IMR-90 (cell line): Measurements from ENCODE around the gene ASH1L. TPM values are rescaled to one million over a fixed set of nuclear protein-coding genes. Genes with fewer than 3 reads are reported as not detected.

Experiments used
- ATAC-seq: fragments of 200-7000 bp; cut with Tn5 transposase; 2 replicates; pipeline ENCODE4 v1.9.1; 2020; ENCODE audit warnings: low read depth, mild to moderate bottlenecking, moderate library complexity
- BruUV-seq: library from RNA; stranded (reverse); fragments of 400-500 nt; replicated peaks from 2 replicates; lab custom pipeline; 2021; lab: Mats Ljungman, UMichigan
- CTCF ChIA-PET: fragments of 300-600 bp; formaldehyde crosslinking; extraction: SDS; loops from one replicate; lab custom pipeline; 2021; ENCODE audit warnings: antibody characterized with exemption; lab: Yijun Ruan, JAX
- POLR2A ChIA-PET: fragments of 300-600 bp; sonication (Branson Sonifier 250); formaldehyde crosslinking; loops from one replicate; lab custom pipeline; 2022; ENCODE audit warnings: antibody characterized with exemption; ENCODE audit not compliant: unreplicated experiment; lab: Charles Lee
- DNase-seq: peaks from one replicate; pipeline ENCODE4 v3.0.0; 2013
- H2AFZ ChIP-seq: replicated peaks from 2 replicates; pipeline ENCODE3; 2013; ENCODE audit warnings: low read length, mild to moderate bottlenecking; ENCODE audit not compliant: poor library complexity
- H2AK5ac ChIP-seq: 2 replicates; pipeline ENCODE4 v1.6.1; 2013; ENCODE audit warnings: low read depth, low read length, inconsistent platforms
- H2AK9ac ChIP-seq: replicated peaks from 2 replicates; pipeline ENCODE3; 2013; ENCODE audit warnings: mild to moderate bottlenecking, low read depth, low read length, moderate library complexity; ENCODE audit not compliant: poor library complexity
- H2BK120ac ChIP-seq: 2 replicates; pipeline ENCODE4 v1.6.1; 2013; ENCODE audit warnings: low read depth, low read length, inconsistent platforms
- H2BK15ac ChIP-seq: 3 replicates; pipeline ENCODE4 v1.6.1; 2013; ENCODE audit warnings: low read depth, low read length, inconsistent platforms
- H2BK20ac ChIP-seq: 2 replicates; pipeline ENCODE4 v1.6.1; 2013; ENCODE audit warnings: low read depth, mild to moderate bottlenecking, inconsistent platforms, low read length, moderate library complexity
- H2BK5ac ChIP-seq: 2 replicates; pipeline ENCODE4 v1.6.1; 2013; ENCODE audit warnings: mild to moderate bottlenecking, low read depth, low read length, inconsistent platforms; ENCODE audit not compliant: poor library complexity, severe bottlenecking
- H3K14ac ChIP-seq: replicated peaks from 2 replicates; pipeline ENCODE4 v1.6.1; 2013; ENCODE audit warnings: low read depth, low read length, inconsistent platforms
- H3K18ac ChIP-seq: 2 replicates; pipeline ENCODE4 v1.6.1; 2013; ENCODE audit warnings: low read depth, low read length, control low read depth
- H3K23ac ChIP-seq: 2 replicates; pipeline ENCODE4 v1.6.1; 2013; ENCODE audit warnings: low read depth, low read length, inconsistent platforms
- H3K27ac ChIP-seq: 2 replicates; pipeline ENCODE4 v1.5.1; 2013; ENCODE audit warnings: mild to moderate bottlenecking, control low read depth, low read length; ENCODE audit not compliant: insufficient read depth
- H3K27me3 ChIP-seq: 2 replicates; pipeline ENCODE4 v1.6.1; 2013; ENCODE audit warnings: low read length; ENCODE audit not compliant: control insufficient read depth, insufficient read depth
- H3K36me3 ChIP-seq: 2 replicates; pipeline ENCODE4 v1.6.1; 2013; ENCODE audit warnings: low read length, mixed read lengths; ENCODE audit not compliant: control insufficient read depth, insufficient read depth
- H3K4ac ChIP-seq: 2 replicates; pipeline ENCODE4 v1.6.1; 2013; ENCODE audit warnings: low read depth, low read length, inconsistent platforms
- H3K4me1 ChIP-seq: 2 replicates; pipeline ENCODE4 v1.6.1; 2013; ENCODE audit warnings: low read length, mixed read lengths; ENCODE audit not compliant: control insufficient read depth, insufficient read depth
- H3K4me2 ChIP-seq: 2 replicates; pipeline ENCODE4 v1.6.1; 2013; ENCODE audit warnings: low read depth, mild to moderate bottlenecking, control low read depth, low read length, moderate library complexity
- H3K4me3 ChIP-seq: 2 replicates; pipeline ENCODE4 v1.5.1; 2013; ENCODE audit warnings: low read depth, mild to moderate bottlenecking, control low read depth, low read length, moderate library complexity; ENCODE audit not compliant: insufficient read depth
- H3K56ac ChIP-seq: 2 replicates; pipeline ENCODE4 v1.6.1; 2013; ENCODE audit warnings: low read length, inconsistent platforms; ENCODE audit not compliant: insufficient read depth; ENCODE audit errors: extremely low read depth
- H3K79me1 ChIP-seq, 2 experiments: 2 replicates each; pipeline ENCODE4 v1.6.1; 2013; ENCODE audit warnings: low read length in 2 of 2, inconsistent platforms in 1 of 2, low read depth in 1 of 2
- H3K9ac ChIP-seq: 2 replicates; pipeline ENCODE4 v1.6.1; 2013; ENCODE audit warnings: low read depth, low read length, control low read depth
- H3K9me1 ChIP-seq: 2 replicates; pipeline ENCODE4 v1.6.1; 2013; ENCODE audit warnings: low read length, inconsistent platforms; ENCODE audit not compliant: insufficient read depth
- H3K9me3 ChIP-seq: 2 replicates; pipeline ENCODE4 v1.6.1; 2013; ENCODE audit warnings: low read length; ENCODE audit not compliant: control insufficient read depth, insufficient read depth
- H4K20me1 ChIP-seq: 2 replicates; pipeline ENCODE4 v1.6.1; 2013; ENCODE audit warnings: low read length, inconsistent platforms; ENCODE audit not compliant: insufficient read depth
- H4K5ac ChIP-seq: 2 replicates; pipeline ENCODE4 v1.6.1; 2013; ENCODE audit warnings: mild to moderate bottlenecking, low read depth, low read length, control low read depth
- H4K8ac ChIP-seq, 2 experiments: 2 replicates each; pipeline ENCODE4 v1.6.1; 2013; ENCODE audit warnings: low read depth in 2 of 2, low read length in 2 of 2, control low read depth in 1 of 2, inconsistent platforms in 1 of 2
- H4K91ac ChIP-seq: 2 replicates; pipeline ENCODE4 v1.6.1; 2013; ENCODE audit warnings: low read depth, low read length, inconsistent platforms; ENCODE audit not compliant: insufficient read depth
- MAFK ChIP-seq: IDR thresholded peaks from 2 replicates; pipeline ENCODE4 v1.6.1; 2012; ENCODE audit warnings: low read depth, low read length, improper control_type of control experiment
- RFX5 ChIP-seq: IDR thresholded peaks from 2 replicates; pipeline ENCODE4 v1.8.0; 2012; ENCODE audit warnings: low read depth, mild to moderate bottlenecking, low read length, moderate library complexity
- WGBS, 2 experiments: methylation state at CpG; one replicate each; pipeline versions ENCODE4 v1.1.5 to v1.1.7; 2013; ENCODE audit warnings: missing lambda C conversion rate in 2 of 2; ENCODE audit not compliant: insufficient read length in 1 of 2; ENCODE audit errors: extremely low coverage in 2 of 2; 5-methylcytosine and 5-hydroxymethylcytosine counted together
- dilution Hi-C: fragments of 300-500 bp; cut with HindIII; formaldehyde crosslinking; loops from one replicate; pipeline ENCODE4 v1.14.3; 2018; ENCODE audit warnings: low sequenced_read_pairs; ENCODE audit not compliant: unreplicated experiment
- in situ Hi-C: fragments of 300-500 bp; cut with MboI; formaldehyde crosslinking; loops from 3 replicates; pipeline ENCODE4 v1.14.3; 2019; ENCODE audit warnings: low sequenced_read_pairs, inconsistent platforms, mixed read lengths
- intact Hi-C: fragments of 100-400 bp; cut with micrococcal nuclease; formaldehyde crosslinking; loops from 2 replicates; pipeline ENCODE4 v1.10.0; 2022
- polyA plus RNA-seq, 3 experiments: library from polyadenylated mRNA; depleted of rRNA; stranded (reverse); fragments of >200 nt; gene quantifications; 2 replicates each; pipeline ENCODE4 v1.2.3, GENCODE V29; 2012; ENCODE audit warnings: low replicate concordance in 1 of 3
- total RNA-seq: library from RNA; depleted of rRNA; stranded (reverse); fragments of >200 nt; gene quantifications from 2 replicates; pipeline ENCODE4 v1.2.3, GENCODE V29; 2012

The ASH1L gene
- total and polyA plus RNA-seq, 2 of the 4 experiments (the other 2 are of a cell fraction): 13.7 to 18.5 TPM

DNA sequence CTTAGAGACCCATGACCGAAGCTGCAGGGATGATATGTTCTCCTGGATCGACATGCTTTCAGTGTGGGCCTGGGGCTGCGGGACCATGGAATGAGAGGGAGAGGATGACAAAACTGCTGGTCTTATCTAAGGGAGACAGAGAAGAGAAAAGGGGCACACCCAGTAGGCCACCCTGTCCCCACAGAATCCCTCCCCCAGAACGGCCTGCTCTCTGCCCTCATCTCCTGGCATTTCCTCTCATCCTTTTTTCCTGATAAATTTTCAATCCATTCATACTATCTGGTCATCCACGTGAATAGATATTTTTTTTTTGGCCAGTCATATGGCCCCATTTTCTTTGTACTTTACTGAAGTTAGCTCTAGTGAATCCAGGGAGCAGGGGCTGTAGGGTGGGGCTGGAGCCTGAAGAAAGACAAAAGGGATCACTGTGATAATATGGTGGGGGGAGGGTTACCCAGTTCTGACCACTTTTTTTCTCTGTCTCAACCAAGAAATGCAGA lies 261.2 kb downstream of the ASH1L start, which contains the start of gene PKLR:
Gene PKLR, minus strand, starts transcription at position 97 of the 500 bp plus-strand sequence. Its CDS starts 43 bp downstream, at position 54.
- Histone ChIP-seq H3K4ac (no peak within 1 kb of the TSS), H3K9ac (no peak within 1 kb of the TSS), H3K18ac (no peak within 1 kb of the TSS), H3K9me3 (no peaks in the 10 kb centered on the region), H3K4me3 (no peak within 1 kb of the TSS), H3K23ac (no peak within 1 kb of the TSS), H3K27ac (no peak within 1 kb of the TSS), H4K91ac (no peak within 1 kb of the TSS), H2BK5ac (no peak within 1 kb of the TSS), H3K14ac (no peak within 1 kb of the TSS), H3K4me1 (no peaks in the 10 kb centered on the region), H3K56ac (no peak within 1 kb of the TSS), H2BK120ac (no peak within 1 kb of the TSS), H2AK5ac (no peak within 1 kb of the TSS), H3K4me2 (no peak within 1 kb of the TSS), H4K20me1 (no peaks in the 10 kb centered on the region), H3K36me3 (no peaks in the 10 kb centered on the region), H4K5ac (no peak within 1 kb of the TSS), H3K27me3 (peaks cover 21% of the 10 kb centered on the region), H2BK20ac (no peak within 1 kb of the TSS), H4K8ac (no peak within 1 kb of the TSS), H2AK9ac (no peak within 1 kb of the TSS), H3K79me1 (no peaks in the 10 kb centered on the region), H3K9me1 (no peaks in the 10 kb centered on the region), H2BK15ac (no peak within 1 kb of the TSS), H2AFZ (no peak within 1 kb of the TSS)
- TF ChIP-seq MAFK (no peak), RFX5 (no peak)
- POLR2A ChIA-PET: no interaction called here
- DNase-seq (no peak), ATAC-seq (no peak)
- in situ Hi-C loops: no loop called here
- no CpG with 5 or more reads among the region's 5 CpGs for WGBS, 2 experiments
- dilution Hi-C loops: no loop called here
- intact Hi-C loops: no loop called here
- CTCF ChIA-PET: no interaction called here
- no TSS peak for BruUV-seq
